Nephron (organoid): Measurements from ENCODE around the gene LHFPL2.
A peak's percentile ranks its signal among the peaks of the same experiment; 100 is the strongest.
"Not testable (repeated sequence)": the region's sequence is repeated elsewhere in the genome, so short reads cannot be mapped to it uniquely, and the experiment has no call there.

Experiments
- H3K27ac Mint-ChIP-seq, 3 experiments: 2 replicates each; pipeline ENCODE4 v1.8.0; 2020; ENCODE audit warnings: mixed read lengths in 3 of 3, mild to moderate bottlenecking in 2 of 3, moderate library complexity in 1 of 3
- H3K27me3 Mint-ChIP-seq: 2 replicates; pipeline ENCODE4 v1.8.0; 2021; ENCODE audit warnings: low read depth, mild to moderate bottlenecking, moderate library complexity, mixed read lengths
- H3K36me3 Mint-ChIP-seq: 2 replicates; pipeline ENCODE4 v1.8.0; 2020; ENCODE audit warnings: low read depth, mixed read lengths
- H3K4me1 Mint-ChIP-seq: 2 replicates; pipeline ENCODE4 v1.8.0; 2020; ENCODE audit warnings: mixed read lengths
- H3K4me3 Mint-ChIP-seq, 3 experiments: 2 replicates each; pipeline ENCODE4 v1.8.0; 2020; ENCODE audit warnings: mild to moderate bottlenecking in 3 of 3, mixed read lengths in 3 of 3, moderate library complexity in 2 of 3
- H3K9me3 Mint-ChIP-seq: 2 replicates; pipeline ENCODE4 v1.8.0; 2020; ENCODE audit warnings: mixed read lengths
- CTCF ChIP-seq, 3 experiments: fragments of 200-600 bp; sonication (generic); IDR thresholded peaks; one replicate each; pipeline ENCODE4 v1.5.0; 2021; ENCODE audit warnings: antibody characterized with exemption in 3 of 3; ENCODE audit not compliant: unreplicated experiment in 3 of 3

Gene LHFPL2

GRCh38 chr5:78648359-78649210 is at the start of gene LHFPL2:
Gene LHFPL2, minus strand, starts transcription at chr5:78648772. Its CDS starts 138,559 bp downstream, at chr5:78510213.
- no peak for TF ChIP-seq CTCF (IDR thresholded peaks at IDR 0.05; ENCODE audit: unreplicated experiment in 3 of 3)

GRCh38 chr5:78696637-78697036 is 48.1 kb upstream of the LHFPL2 start:
- H3K27me3 Mint-ChIP-seq: peaks cover 3% of the 10 kb centered on the region
- H3K4me1 Mint-ChIP-seq: no peaks in the 10 kb centered on the region
- H3K9me3 Mint-ChIP-seq: peaks cover 26% of the 10 kb centered on the region
- H3K27ac Mint-ChIP-seq: no peak overlapping the region
- peaks cover 11% of the 10 kb centered on the region for H3K36me3 Mint-ChIP-seq
- no peak overlapping the region for H3K4me3 Mint-ChIP-seq
- TF ChIP-seq CTCF (IDR thresholded peaks at IDR 0.05; ENCODE audit: unreplicated experiment in 3 of 3): no peak

More at GRCh38 chr5:78648359-78649210, at the start of gene LHFPL2:
- peak within 1 kb of the TSS; percentile 94 to 97 (median 96) for H3K27ac Mint-ChIP-seq
- peak within 1 kb of the TSS; percentile 90 to 96 (median 93) for H3K4me3 Mint-ChIP-seq
- H3K4me1 Mint-ChIP-seq: peaks cover 38% of the 10 kb centered on the region
- peaks cover 5% of the 10 kb centered on the region for H3K27me3 Mint-ChIP-seq
- peaks cover 10% of the 10 kb centered on the region for H3K36me3 Mint-ChIP-seq
- no peaks in the 10 kb centered on the region for H3K9me3 Mint-ChIP-seq

- peaks cover 11% of the 10 kb centered on the region for H3K36me3 Mint-ChIP-seq
- peaks cover 26% of the 10 kb centered on the region for H3K9me3 Mint-ChIP-seq
- not testable (repeated sequence) for H3K4me3 Mint-ChIP-seq, H3K27ac Mint-ChIP-seq, H3K4me1 Mint-ChIP-seq, H3K27me3 Mint-ChIP-seq
Measured at GRCh38 chr5:78696052-78696451, 47.5 kb upstream of the LHFPL2 start.

- TF ChIP-seq CTCF (IDR thresholded peaks at IDR 0.05; ENCODE audit: unreplicated experiment in 3 of 3): no peak
- Mint-ChIP-seq H3K27me3 (peaks cover 6% of the 10 kb centered on the region), H3K36me3 (peaks cover 11% of the 10 kb centered on the region), H3K4me3 (no peak overlapping the region), H3K4me1 (no peaks in the 10 kb centered on the region), H3K27ac (no peak overlapping the region), H3K9me3 (peaks cover 27% of the 10 kb centered on the region)
Measured at GRCh38 chr5:78693339-78693738, 44.8 kb upstream of the LHFPL2 start.

GRCh38 chr5:78691084-78691960 is 42.8 kb upstream of the LHFPL2 start:
- no peak for TF ChIP-seq CTCF (IDR thresholded peaks at IDR 0.05; ENCODE audit: unreplicated experiment in 3 of 3)
- H3K27me3 Mint-ChIP-seq: peaks cover 3% of the 10 kb centered on the region

GRCh38 chr5:78690253-78690972 is 41.8 kb upstream of the LHFPL2 start:
- H3K27ac Mint-ChIP-seq: no peak overlapping the region
- peaks cover 11% of the 10 kb centered on the region for H3K36me3 Mint-ChIP-seq
- no peak for TF ChIP-seq CTCF (IDR thresholded peaks at IDR 0.05; ENCODE audit: unreplicated experiment in 3 of 3)
- H3K4me1 Mint-ChIP-seq: no peaks in the 10 kb centered on the region
- H3K9me3 Mint-ChIP-seq: peaks cover 24% of the 10 kb centered on the region
- peaks cover 3% of the 10 kb centered on the region for H3K27me3 Mint-ChIP-seq
- no peak overlapping the region for H3K4me3 Mint-ChIP-seq

More at GRCh38 chr5:78691084-78691960, 42.8 kb upstream of the LHFPL2 start:
- Mint-ChIP-seq H3K4me3 (no peak overlapping the region), H3K36me3 (peaks cover 11% of the 10 kb centered on the region), H3K4me1 (no peaks in the 10 kb centered on the region), H3K9me3 (peaks cover 22% of the 10 kb centered on the region), H3K27ac (no peak overlapping the region)
